Gastrocnemius medialis (tissue), 4 donors: ENCODE data around the gene PIGM.

ENCODE experiments used
- CTCF ChIP-seq, 5 experiments: fragments of 450-650 bp in 3 of 5; fragments of 200-600 bp in 2 of 5; sonication (generic) in 2 of 5; IDR thresholded peaks in 4 of 5; conservative IDR thresholded peaks in 1 of 5; 1 replicate in 4 of 5; 2 replicates in 1 of 5; pipeline ENCODE4 v1.5.1; 2016 to 2019; ENCODE audit warnings: antibody characterized with exemption in 5 of 5, mild to moderate bottlenecking in 3 of 5, moderate library complexity in 3 of 5
- POLR2A ChIP-seq, 2 donors: fragments of 450-650 bp; IDR thresholded peaks; one replicate each; pipeline ENCODE4 v1.6.1; 2017; ENCODE audit warnings: antibody characterized with exemption in 2 of 2, mild to moderate bottlenecking in 2 of 2, moderate library complexity in 2 of 2

- TF ChIP-seq CTCF (IDR thresholded peaks at IDR 0.05 in 4 of 5, conservative IDR thresholded peaks at IDR 0.05 in 1 of 5) (no peak), POLR2A (IDR thresholded peaks at IDR 0.05) (no peak)
Measured at GRCh38 chr1:160064164-160064563, 32.4 kb upstream of the PIGM start.
